ENCODE measurements around the gene IKBKE. TPM values are rescaled to one million over a fixed set of nuclear protein-coding genes. Genes with fewer than 3 reads are reported as not detected.
A peak's percentile ranks its signal among the peaks of the same experiment; 100 is the strongest.

IKBKE gene
- total RNA-seq, 1 donor from 2014 or later, result 23.3 TPM

GRCh38 chr1:206455289-206455665 lies 15.0 kb upstream of the IKBKE start:
- no peak for DNase-seq

GRCh38 chr1:206455666-206456344 lies 14.5 kb upstream of the IKBKE start:
- peak; percentile 59 for DNase-seq

GRCh38 chr1:206456577-206457370 lies 13.5 kb upstream of the IKBKE start:
- DNase-seq, result peak; percentile 64

GRCh38 chr1:206457408-206458120 lies 12.7 kb upstream of the IKBKE start:
- peak; percentile 41 for DNase-seq

GRCh38 chr1:206459703-206460102 lies 10.6 kb upstream of the IKBKE start:
- no peak for DNase-seq

GRCh38 chr1:206460836-206461426 lies 9.3 kb upstream of the IKBKE start:
- DNase-seq, result peak; percentile 90

- DNase-seq, result peak; percentile 88
Measured at GRCh38 chr1:206461602-206462455, 8.4 kb upstream of the IKBKE start.

GRCh38 chr1:206463137-206463536 lies 7.1 kb upstream of the IKBKE start:
- DNase-seq, result no peak

- no peak for DNase-seq
Measured at GRCh38 chr1:206463911-206464310, 6.4 kb upstream of the IKBKE start.

- peak; percentile 71 for DNase-seq
Measured at GRCh38 chr1:206464456-206464964, 5.8 kb upstream of the IKBKE start.

GRCh38 chr1:206465951-206466350 lies 4.3 kb upstream of the IKBKE start:
- DNase-seq, result no peak

- DNase-seq, result no peak
Measured at GRCh38 chr1:206466840-206467649, 3.2 kb upstream of the IKBKE start.

- DNase-seq, result peak; percentile 21
Measured at GRCh38 chr1:206467915-206468314, 2.4 kb upstream of the IKBKE start.

GRCh38 chr1:206468571-206468970 lies 1.7 kb upstream of the IKBKE start:
- no peak for DNase-seq

GRCh38 chr1:206469411-206469932 lies 804 bp upstream of the IKBKE start:
- DNase-seq, result no peak

- peak; percentile 77 for DNase-seq
Measured at GRCh38 chr1:206470692-206471414, 577 bp downstream of the IKBKE start.

- no peak for DNase-seq
Measured at GRCh38 chr1:206471415-206471801, 1.1 kb downstream of the IKBKE start.

- no peak for DNase-seq
Measured at GRCh38 chr1:206472024-206472423, 1.7 kb downstream of the IKBKE start.

GRCh38 chr1:206472454-206472853 lies 2.2 kb downstream of the IKBKE start:
- DNase-seq, result peak; percentile 44

GRCh38 chr1:206472886-206473285 lies 2.6 kb downstream of the IKBKE start:
- no peak for DNase-seq

Data from dermis blood vessel endothelial cell (primary cell).